Measurements from ENCODE around the gene TDRKH. TPM values are rescaled to one million over a fixed set of nuclear protein-coding genes. Genes with fewer than 3 reads are reported as not detected.
"Not testable (repeated sequence)": the region's sequence is repeated elsewhere in the genome, so short reads cannot be mapped to it uniquely, and the experiment has no call there.

The TDRKH gene
- total RNA-seq, 1 donor from 2014 or later, result 3.8 TPM

DNA sequence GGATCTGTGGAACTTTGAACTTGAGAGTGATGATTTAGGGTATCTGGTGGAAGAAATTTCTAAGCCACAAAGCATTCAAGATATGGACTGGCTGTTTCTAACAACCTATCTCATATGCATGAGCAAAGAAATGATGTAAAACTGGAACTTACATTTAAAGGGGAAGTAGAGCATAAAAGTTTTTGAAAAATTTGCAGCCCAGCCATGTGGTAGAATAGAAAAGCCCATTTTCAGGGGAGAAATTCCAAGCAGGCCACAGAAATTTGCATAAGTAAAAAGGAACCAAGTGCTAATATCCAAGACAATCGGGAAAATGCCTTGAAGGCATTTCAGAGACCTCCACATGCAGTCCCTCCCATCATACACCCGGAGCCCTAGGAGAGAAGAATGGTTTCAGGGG is 53.3 kb downstream of the TDRKH start:
- peaks cover 3% of the 10 kb centered on the region for H3K4me1 ChIP-seq
- no peaks in the 10 kb centered on the region for H3K36me3 ChIP-seq
- H3K9me3 ChIP-seq (replicated peaks), result peaks cover 13% of the 10 kb centered on the region
- TF ChIP-seq, protein P1, sequence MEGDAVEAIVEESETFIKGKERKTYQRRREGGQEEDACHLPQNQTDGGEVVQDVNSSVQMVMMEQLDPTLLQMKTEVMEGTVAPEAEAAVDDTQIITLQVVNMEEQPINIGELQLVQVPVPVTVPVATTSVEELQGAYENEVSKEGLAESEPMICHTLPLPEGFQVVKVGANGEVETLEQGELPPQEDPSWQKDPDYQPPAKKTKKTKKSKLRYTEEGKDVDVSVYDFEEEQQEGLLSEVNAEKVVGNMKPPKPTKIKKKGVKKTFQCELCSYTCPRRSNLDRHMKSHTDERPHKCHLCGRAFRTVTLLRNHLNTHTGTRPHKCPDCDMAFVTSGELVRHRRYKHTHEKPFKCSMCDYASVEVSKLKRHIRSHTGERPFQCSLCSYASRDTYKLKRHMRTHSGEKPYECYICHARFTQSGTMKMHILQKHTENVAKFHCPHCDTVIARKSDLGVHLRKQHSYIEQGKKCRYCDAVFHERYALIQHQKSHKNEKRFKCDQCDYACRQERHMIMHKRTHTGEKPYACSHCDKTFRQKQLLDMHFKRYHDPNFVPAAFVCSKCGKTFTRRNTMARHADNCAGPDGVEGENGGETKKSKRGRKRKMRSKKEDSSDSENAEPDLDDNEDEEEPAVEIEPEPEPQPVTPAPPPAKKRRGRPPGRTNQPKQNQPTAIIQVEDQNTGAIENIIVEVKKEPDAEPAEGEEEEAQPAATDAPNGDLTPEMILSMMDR (IDR thresholded peaks at IDR 0.05; ENCODE audit: borderline replicate concordance), result no peak
- intact Hi-C loops (cut with micrococcal nuclease), result loop anchor here (10.0 kb wide), 1 partner anchor 202 kb away; no protein-coding TSS in a partner anchor
- H3K27ac ChIP-seq (replicated peaks), result no peak overlapping the region
- H3K27me3 ChIP-seq (ENCODE audit: low read depth), result no peaks in the 10 kb centered on the region
- no peak for DNase-seq
- no peak overlapping the region for H3K4me3 ChIP-seq

DNA sequence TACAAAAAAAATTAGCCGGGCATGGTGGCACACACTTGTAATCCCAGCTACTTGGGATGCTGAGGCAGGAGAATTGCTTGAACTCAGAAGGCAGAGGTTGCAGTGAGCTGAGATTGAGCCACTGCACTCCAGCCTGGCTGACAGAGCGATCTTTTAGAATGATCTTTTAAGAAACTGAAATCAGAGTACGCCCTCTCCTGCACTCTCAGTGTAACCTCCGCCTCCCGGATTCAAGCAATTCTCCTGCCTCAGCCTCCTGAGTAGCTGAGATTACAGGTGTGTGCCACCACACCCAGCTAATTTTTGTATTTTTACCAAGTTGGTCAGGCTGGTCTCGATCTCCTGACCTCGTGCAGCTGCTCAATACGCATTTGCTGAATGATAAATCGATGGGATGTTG is 56.3 kb downstream of the TDRKH start:
- H3K4me3 ChIP-seq; H3K27ac ChIP-seq (replicated peaks); H3K4me1 ChIP-seq; H3K27me3 ChIP-seq (ENCODE audit: low read depth); H3K36me3 ChIP-seq; DNase-seq: not testable (repeated sequence)
- peaks cover 13% of the 10 kb centered on the region for H3K9me3 ChIP-seq (replicated peaks)
- intact Hi-C loops (cut with micrococcal nuclease), result loop anchor here (10.0 kb wide), 1 partner anchor 199 kb away; no protein-coding TSS in a partner anchor

DNA sequence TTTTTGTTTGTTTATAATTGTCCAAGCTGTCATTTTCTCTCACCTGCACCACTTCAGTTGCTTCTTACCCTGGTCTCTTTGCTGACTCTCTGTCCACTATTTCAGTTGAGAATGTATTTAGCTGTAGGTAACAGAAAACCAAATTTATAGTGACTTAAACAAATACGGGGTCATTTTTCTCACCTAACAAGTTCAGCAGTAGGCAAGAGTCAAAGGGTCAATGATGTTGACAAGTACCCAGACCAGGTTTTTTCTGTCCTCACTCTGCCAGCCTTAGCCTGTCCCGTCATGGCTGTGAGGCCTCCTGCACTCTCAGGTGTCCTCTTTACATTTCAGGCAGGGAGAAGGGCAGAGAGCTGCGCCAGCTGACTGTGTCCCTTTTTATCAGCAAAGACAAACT is 57.2 kb downstream of the TDRKH start:
- intact Hi-C loops (cut with micrococcal nuclease), result loop anchor here (10.0 kb wide), 1 partner anchor 198 kb away; no protein-coding TSS in a partner anchor
- peaks cover 9% of the 10 kb centered on the region for H3K4me1 ChIP-seq
- no peak overlapping the region for H3K27ac ChIP-seq (replicated peaks)
- no peak for DNase-seq
- TF ChIP-seq, protein P1 (IDR thresholded peaks at IDR 0.05; ENCODE audit: borderline replicate concordance), result no peak
- peaks cover under 1% of the 10 kb centered on the region for H3K27me3 ChIP-seq (ENCODE audit: low read depth)
- H3K4me3 ChIP-seq, result no peak overlapping the region
- no peaks in the 10 kb centered on the region for H3K36me3 ChIP-seq
- H3K9me3 ChIP-seq (replicated peaks), result peaks cover 13% of the 10 kb centered on the region

DNA sequence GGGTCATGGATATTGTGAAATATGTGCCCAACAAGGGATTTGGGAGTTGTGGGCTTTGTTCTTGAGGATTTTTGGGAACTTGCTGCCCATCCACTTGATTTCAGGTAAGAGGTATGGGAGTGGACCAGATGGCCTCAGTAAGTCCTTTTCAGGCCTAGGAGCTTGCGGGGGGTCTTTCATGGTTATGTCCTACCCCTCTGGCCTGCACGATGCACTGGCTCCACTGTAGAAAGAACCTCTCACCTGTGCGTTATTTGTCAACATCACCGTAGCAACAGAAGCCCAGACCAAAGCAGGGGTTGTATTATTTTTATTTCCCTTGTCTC is 60.4 kb downstream of the TDRKH start:
- intact Hi-C loops (cut with micrococcal nuclease), result loop anchor here (10.0 kb wide), 1 partner anchor 195 kb away; no protein-coding TSS in a partner anchor
- no peaks in the 10 kb centered on the region for H3K9me3 ChIP-seq (replicated peaks)
- H3K4me3 ChIP-seq, result no peak overlapping the region
- peaks cover 29% of the 10 kb centered on the region for H3K27me3 ChIP-seq (ENCODE audit: low read depth)
- TF ChIP-seq, protein P1 (IDR thresholded peaks at IDR 0.05; ENCODE audit: borderline replicate concordance), result no peak
- H3K36me3 ChIP-seq, result no peaks in the 10 kb centered on the region
- DNase-seq, result no peak
- H3K4me1 ChIP-seq, result peaks cover 13% of the 10 kb centered on the region
- no peak overlapping the region for H3K27ac ChIP-seq (replicated peaks)

DNA sequence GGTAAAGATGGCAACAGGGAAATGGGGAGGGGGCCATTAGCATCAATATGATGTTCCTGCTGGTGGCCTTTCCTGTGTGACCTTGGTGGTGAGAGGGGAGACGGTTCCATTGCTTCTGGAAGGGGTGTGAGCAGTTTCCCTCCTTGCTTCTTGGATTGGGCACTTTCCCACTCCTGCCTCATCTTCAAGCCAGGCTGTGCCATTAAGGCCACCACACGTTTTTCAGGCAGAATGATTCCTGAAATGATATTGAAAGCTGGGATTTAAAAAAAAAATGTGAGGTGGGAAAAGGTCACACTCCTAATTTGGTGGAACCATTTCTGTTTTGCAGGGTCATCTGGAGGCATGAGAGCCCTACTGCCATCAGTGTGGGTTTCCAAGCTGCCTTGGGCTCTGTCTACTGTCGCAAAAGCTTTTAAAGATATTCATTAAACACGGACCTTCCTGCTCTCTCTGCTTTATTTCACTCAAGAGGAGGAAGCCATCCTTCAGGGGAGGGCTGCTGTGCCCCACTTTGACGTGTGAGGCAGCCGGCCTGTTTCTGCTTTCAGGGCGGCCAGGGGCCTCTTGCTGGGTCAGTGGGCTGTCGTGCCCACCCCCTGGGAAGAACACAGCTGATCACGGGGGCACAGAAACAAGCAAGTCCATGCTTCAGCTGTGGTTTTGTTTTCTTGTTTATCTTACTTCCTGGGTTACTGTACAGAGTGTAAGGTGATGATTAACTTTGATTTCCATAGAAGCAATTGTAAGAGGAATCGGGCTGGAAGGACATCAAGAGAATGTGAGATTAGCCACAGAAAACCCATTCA is 60.9 kb downstream of the TDRKH start:
- Histone ChIP-seq H3K4me1 (peaks cover 11% of the 10 kb centered on the region), H3K9me3 (replicated peaks) (no peaks in the 10 kb centered on the region), H3K36me3 (no peaks in the 10 kb centered on the region), H3K4me3 (no peak overlapping the region), H3K27me3 (ENCODE audit: low read depth) (peaks cover 35% of the 10 kb centered on the region), H3K27ac (replicated peaks) (no peak overlapping the region)
- DNase-seq, result no peak
- intact Hi-C loops (cut with micrococcal nuclease), result no loop called here
- TF ChIP-seq, protein P1 (IDR thresholded peaks at IDR 0.05; ENCODE audit: borderline replicate concordance), result no peak

Data from left ventricle myocardium inferior (tissue), 1 donor.